ENCODE results near the gene XPR1.

XPR1 gene

DNA sequence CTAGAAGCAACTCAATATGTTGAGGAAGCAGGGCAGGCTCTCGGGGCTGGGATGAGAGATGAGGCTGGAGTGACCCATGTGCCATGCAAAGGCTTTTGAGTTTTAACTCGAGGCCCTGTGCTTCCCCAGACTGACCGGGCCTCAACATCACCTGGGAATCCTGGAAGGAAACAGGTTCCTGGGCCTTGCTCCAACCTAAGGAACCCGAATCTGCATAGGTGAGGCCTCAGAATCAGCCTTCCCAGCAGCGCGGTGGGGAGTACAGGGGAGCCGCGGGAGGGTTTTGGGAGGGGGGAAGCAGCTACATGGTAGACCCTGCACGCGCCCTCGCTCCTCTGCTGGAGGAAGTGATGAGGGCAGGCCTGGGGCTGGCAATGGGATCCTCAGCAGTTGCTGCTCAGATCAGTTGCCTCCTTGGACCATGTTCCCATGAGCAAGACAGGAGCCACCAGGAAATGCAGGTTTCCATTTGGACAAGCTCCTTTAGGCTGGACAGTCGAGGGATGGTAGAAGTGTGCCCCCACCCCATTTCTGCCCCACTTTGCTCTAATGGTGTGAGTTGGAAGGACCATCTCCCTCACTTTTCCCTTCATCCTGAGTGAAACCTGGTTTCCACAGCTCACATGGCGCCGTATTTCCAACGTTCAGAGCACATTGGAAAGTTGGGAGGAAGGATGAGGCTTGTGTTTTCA, 276.4 kb downstream of the XPR1 start:
- TF ChIP-seq, protein P1, sequence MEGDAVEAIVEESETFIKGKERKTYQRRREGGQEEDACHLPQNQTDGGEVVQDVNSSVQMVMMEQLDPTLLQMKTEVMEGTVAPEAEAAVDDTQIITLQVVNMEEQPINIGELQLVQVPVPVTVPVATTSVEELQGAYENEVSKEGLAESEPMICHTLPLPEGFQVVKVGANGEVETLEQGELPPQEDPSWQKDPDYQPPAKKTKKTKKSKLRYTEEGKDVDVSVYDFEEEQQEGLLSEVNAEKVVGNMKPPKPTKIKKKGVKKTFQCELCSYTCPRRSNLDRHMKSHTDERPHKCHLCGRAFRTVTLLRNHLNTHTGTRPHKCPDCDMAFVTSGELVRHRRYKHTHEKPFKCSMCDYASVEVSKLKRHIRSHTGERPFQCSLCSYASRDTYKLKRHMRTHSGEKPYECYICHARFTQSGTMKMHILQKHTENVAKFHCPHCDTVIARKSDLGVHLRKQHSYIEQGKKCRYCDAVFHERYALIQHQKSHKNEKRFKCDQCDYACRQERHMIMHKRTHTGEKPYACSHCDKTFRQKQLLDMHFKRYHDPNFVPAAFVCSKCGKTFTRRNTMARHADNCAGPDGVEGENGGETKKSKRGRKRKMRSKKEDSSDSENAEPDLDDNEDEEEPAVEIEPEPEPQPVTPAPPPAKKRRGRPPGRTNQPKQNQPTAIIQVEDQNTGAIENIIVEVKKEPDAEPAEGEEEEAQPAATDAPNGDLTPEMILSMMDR (IDR thresholded peaks at IDR 0.05; ENCODE audit: low read depth, low read length): no peak
- Histone ChIP-seq H3K9me3 (no peaks in the 10 kb centered on the region), H3K36me3 (no peaks in the 10 kb centered on the region), H3K4me1 (no peaks in the 10 kb centered on the region), H3K27me3 (no peaks in the 10 kb centered on the region), H3K4me3 (ENCODE audit: low read depth, low read length) (no peak overlapping the region)
- DNase-seq: no peak

DNA sequence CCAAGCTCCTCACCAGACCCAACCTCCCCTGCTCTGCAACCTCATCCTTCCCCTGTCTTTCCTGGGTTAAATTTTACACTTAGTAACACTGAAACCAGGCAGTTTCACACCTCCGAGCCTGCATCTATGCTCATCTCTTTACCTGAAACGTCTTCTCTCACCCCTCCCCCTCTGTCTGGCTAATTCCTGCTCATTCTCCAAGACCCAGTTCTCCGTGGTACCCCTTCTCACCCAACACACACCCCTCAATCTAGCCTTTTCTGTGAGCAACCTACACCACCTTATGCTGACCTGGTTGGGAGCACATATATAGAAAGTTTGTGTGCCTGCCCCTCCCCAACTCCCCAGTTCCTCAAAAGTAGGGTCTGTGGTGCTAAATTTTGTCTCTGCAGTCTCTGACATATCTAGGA, 277.2 kb downstream of the XPR1 start:
- H3K4me3 ChIP-seq (ENCODE audit: low read depth, low read length): no peak overlapping the region
- no peaks in the 10 kb centered on the region for H3K9me3 ChIP-seq
- TF ChIP-seq, protein P1 (IDR thresholded peaks at IDR 0.05; ENCODE audit: low read depth, low read length): no peak
- no peaks in the 10 kb centered on the region for H3K4me1 ChIP-seq
- DNase-seq: no peak
- H3K27me3 ChIP-seq: no peaks in the 10 kb centered on the region
- H3K36me3 ChIP-seq: no peaks in the 10 kb centered on the region

DNA sequence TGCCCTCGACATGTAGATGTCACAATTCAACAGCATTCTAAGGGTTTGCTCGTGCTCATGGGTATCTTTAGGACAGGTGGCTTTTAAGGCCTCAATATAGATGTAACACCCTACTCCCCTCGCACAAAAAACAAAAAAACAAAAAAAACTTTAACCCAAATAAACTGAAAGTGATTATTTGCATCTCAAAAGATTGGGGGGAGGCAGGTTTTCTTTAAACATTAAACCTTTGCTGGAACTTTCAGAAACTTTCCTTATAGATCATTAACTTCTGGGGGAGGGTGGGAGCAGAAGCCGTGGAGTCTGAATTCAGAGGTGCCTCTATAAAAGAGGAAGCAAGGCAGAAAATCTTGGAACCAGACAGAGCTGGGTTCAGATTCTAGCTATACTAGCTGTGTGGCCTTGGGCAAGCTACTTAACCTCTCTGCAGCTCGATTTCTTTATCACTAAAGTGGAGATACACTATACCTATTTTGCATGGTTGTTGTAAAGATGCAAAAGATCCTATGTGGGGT, 277.7 kb downstream of the XPR1 start:
- no peaks in the 10 kb centered on the region for H3K27me3 ChIP-seq
- H3K36me3 ChIP-seq: no peaks in the 10 kb centered on the region
- no peaks in the 10 kb centered on the region for H3K9me3 ChIP-seq
- no peak overlapping the region for H3K4me3 ChIP-seq (ENCODE audit: low read depth, low read length)
- DNase-seq: no peak
- no peaks in the 10 kb centered on the region for H3K4me1 ChIP-seq
- TF ChIP-seq, protein P1 (IDR thresholded peaks at IDR 0.05; ENCODE audit: low read depth, low read length): no peak

DNA sequence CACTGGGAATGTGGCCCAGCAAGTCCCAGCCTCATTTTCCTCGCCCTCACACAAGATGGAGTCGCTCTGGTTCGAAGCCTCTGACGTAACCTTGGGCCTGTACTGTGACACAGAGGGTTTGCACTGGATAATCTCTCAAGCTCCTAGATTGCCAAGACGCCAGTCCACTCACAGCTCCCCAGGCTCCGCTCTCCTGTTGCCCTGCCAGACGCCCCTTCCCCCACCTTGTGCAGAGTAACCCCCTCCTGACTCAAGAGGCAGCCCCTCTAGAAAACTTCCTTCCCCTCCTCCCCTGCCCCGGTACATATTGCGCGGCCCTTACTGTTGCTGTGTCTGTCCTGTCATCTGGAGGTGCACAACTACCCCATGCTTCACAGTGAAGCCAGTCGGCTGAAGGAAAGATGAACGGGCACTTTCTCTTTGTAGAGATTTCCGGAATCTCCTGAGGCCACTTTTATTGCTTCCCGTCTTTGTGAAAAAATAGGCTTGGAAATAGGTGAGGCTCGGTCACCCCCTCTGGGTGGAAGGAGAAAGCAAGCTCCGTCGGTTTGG, 279.9 kb downstream of the XPR1 start:
- TF ChIP-seq, protein P1 (IDR thresholded peaks at IDR 0.05; ENCODE audit: low read depth, low read length): no peak
- no peaks in the 10 kb centered on the region for H3K4me1 ChIP-seq
- DNase-seq: no peak
- H3K27me3 ChIP-seq: no peaks in the 10 kb centered on the region
- H3K9me3 ChIP-seq: no peaks in the 10 kb centered on the region
- H3K4me3 ChIP-seq (ENCODE audit: low read depth, low read length): no peak overlapping the region
- no peaks in the 10 kb centered on the region for H3K36me3 ChIP-seq

DNA sequence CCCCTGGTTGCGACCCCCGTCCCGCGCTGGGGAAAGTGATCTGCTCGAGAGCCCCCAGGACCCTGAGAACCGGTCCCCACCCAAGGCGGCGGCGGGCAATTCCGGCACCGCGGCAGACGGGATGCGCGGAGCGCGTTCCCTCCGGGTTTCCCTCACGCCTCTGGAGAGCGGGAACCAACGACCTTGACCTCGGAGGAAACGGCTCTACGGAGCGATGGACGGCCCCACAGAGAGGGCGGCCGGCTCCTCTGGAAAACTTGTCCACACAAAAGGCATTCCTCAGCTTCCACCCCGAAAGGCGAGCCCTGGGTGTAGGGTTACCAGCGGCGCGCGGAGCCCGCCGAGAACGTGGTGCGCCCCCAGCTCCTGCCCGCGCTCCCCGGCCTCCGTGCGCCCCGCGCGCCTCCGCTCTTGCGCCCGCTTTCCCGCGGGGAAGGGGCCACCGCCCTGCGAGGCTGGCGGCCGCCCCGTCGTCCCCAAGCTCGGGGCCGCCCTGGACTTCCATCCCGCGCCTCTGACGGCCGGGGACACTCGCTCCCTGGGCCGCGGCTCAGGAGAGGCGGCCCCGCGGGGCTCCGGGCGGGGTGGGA, 280.5 kb downstream of the XPR1 start:
- Histone ChIP-seq H3K27me3 (no peaks in the 10 kb centered on the region), H3K9me3 (no peaks in the 10 kb centered on the region), H3K4me1 (no peaks in the 10 kb centered on the region), H3K4me3 (ENCODE audit: low read depth, low read length) (no peak overlapping the region), H3K36me3 (no peaks in the 10 kb centered on the region)
- no peak for DNase-seq
- TF ChIP-seq, protein P1 (IDR thresholded peaks at IDR 0.05; ENCODE audit: low read depth, low read length): no peak

All from BE2C (cell line).